ENCODE results near the gene NPHS1. TPM values are rescaled to one million over a fixed set of nuclear protein-coding genes. Genes with fewer than 3 reads are reported as not detected.

NPHS1 gene
- total RNA-seq, 4 donors from 2014 or later, result not detected

DNA sequence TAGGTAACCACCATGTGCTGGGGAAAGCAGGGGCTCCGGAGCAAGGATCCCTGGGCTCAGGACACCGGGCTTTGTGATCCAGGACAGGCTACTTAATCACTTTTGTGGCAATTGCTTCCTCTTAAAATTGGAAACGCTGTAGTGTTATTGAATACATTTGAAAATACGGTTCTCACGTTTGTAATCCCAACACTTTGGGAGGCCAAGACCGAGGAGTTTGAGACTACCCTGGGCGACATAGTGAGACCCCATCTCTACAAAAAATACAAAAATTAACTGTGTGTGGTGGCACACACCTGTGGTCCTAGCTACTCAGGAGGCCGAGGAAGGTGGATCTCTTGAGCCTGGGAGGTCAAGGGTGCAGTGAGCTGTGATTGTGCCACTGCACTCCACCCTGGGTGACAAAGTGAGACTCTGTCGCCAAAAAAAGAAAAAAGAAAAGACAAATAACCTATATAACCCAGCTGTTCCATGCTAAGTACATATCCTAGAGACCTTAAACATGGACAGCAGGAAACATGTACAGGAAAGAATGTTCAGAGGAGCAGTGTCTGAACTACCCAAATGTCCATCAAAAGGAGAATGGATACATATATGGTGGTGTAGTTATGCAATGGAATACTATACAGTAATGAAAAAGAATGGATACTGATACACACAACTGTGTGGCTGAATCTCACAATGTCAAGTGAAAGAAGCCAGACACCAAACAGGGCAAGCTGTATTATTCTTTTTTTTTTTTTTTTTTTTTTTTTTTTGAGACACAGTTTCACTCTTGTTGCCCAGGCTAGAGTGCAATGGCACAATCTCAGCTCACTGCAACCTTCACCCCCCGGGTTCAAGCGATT, 39.0 kb downstream of the NPHS1 start:
- TF ChIP-seq, protein P1, sequence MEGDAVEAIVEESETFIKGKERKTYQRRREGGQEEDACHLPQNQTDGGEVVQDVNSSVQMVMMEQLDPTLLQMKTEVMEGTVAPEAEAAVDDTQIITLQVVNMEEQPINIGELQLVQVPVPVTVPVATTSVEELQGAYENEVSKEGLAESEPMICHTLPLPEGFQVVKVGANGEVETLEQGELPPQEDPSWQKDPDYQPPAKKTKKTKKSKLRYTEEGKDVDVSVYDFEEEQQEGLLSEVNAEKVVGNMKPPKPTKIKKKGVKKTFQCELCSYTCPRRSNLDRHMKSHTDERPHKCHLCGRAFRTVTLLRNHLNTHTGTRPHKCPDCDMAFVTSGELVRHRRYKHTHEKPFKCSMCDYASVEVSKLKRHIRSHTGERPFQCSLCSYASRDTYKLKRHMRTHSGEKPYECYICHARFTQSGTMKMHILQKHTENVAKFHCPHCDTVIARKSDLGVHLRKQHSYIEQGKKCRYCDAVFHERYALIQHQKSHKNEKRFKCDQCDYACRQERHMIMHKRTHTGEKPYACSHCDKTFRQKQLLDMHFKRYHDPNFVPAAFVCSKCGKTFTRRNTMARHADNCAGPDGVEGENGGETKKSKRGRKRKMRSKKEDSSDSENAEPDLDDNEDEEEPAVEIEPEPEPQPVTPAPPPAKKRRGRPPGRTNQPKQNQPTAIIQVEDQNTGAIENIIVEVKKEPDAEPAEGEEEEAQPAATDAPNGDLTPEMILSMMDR (IDR thresholded peaks at IDR 0.05; ENCODE audit: low read depth), result no peak

DNA sequence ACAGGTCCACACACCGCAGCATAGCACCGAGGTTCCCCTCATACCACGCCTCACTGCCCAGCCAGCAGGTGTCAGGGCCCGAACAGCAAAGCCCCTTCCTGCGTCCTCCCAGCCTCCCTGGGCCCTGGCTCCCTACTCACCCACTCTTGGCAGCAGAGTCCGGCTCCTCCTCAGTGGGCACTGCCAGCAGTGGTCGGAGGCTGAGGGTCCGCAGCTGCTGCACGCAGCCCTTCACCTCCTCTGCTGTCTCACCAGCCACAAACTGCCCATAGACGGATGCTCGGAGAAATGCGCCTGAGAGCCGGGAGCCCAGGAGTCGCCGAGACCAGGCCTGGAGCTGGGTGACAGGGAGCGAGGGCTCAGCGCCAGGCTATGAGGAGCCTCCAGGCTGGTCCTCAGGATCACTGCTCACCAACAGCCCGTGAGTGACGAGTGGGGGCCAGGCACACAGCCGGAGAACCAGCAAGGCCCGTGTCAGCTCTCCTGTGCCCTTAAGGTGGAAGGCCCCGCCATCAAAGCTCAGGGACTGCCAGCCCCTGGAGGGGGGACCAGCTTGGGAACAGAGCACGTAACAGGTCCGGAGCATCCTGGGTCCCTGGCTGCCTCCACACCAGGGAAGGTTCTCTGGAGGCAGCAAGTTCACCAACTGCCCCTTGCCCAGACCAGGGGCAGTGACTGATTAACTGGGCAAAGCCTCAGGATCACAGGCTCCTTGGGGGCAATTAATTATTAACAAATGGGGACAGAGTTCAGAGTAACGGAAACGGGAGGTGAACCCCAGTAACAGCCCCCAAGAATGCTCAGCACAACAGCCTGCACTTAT, 39.9 kb downstream of the NPHS1 start, which contains the start of gene PRODH2:
Gene PRODH2 (minus strand): TSS at position 626 of the 823 bp plus-strand sequence. CDS start 40 bp downstream, at position 586.
- TF ChIP-seq, protein P1 (IDR thresholded peaks at IDR 0.05; ENCODE audit: low read depth), result no peak

GRCh38 chr19:35811317-35812219, 40.7 kb downstream of the NPHS1 start:
- TF ChIP-seq, protein P1 (IDR thresholded peaks at IDR 0.05; ENCODE audit: low read depth), result no peak

DNA sequence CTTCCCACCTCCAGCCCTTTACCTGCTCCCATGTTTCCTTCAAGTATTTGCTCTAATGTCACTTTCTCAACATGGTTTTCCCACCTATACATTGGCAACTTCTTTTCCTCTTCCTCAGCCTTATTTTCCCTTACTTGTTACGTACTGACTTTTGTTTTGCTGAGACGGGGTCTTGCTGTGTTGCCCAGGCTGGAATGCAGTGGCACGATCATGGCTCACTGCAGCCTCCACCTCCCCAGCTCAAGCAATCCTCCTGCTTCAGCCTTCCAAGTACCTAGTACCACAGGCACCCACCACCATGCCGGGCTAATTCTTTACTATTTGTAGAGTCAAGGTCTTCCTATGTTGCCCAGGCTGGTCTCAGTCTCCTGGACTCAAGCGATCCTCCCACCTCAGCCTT, 44.7 kb downstream of the NPHS1 start:
- TF ChIP-seq, protein P1 (IDR thresholded peaks at IDR 0.05; ENCODE audit: low read depth), result no peak

DNA sequence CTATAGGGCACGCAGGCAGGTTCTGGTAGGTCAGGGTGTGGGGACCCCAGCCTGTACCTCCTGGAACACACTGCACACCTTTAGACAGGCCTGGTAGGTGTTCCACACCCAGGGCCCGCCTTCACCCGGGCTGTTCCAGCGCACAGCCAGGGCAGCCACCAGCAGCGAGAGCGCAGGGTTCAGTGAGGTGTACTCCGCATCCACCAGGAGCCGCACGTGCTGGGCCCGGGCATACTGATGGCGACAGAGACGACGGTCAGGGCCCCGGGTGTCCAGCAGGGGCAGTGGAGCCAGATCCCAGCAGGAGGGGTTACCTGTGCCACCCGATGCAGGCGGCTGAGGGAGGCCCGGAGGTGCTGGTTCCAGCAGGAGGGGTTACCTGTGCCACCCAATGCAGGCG, 45.7 kb downstream of the NPHS1 start:
- TF ChIP-seq, protein P1 (IDR thresholded peaks at IDR 0.05; ENCODE audit: low read depth), result no peak

DNA sequence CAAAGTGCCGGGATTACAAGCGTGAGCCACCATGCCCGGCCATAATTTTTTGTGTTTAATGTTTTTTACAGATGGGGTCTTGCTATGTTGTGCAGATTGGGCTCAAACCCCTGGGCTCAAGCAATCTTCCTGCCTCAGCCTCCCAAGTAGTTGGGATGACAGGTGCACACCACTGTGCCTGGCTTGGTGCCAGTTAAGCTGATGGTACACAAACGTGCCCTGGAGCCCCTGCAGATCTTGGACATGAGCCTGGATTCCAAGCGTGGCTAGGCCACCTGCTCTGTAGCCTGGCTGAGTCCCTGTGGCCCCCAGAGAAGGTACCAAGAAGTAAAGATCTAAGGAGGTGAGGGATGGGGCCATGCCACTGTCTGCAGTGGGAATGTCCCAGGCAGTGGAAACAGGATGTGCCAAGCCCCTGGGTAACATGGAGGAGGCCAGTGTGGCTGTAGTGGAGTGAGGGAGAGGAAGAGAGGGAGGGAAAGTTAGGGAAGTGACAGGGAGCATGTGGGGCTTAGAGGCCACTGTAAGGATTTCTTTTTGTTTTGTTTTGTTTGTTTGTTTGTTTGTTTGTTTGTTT, 46.7 kb downstream of the NPHS1 start:
- TF ChIP-seq, protein P1 (IDR thresholded peaks at IDR 0.05; ENCODE audit: low read depth), result no peak

All from subcutaneous adipose tissue (tissue), 4 donors.